ENCODE results near the gene TAGLN.

- TF ChIP-seq SMC3 (IDR thresholded peaks at IDR 0.05; ENCODE audit: low read depth, low read length) (no peak), GABPA (IDR thresholded peaks at IDR 0.05; ENCODE audit: low read depth) (no peak), CHD2 (IDR thresholded peaks at IDR 0.05; ENCODE audit: low read length, partially characterized antibody) (no peak), REST (IDR thresholded peaks at IDR 0.05; ENCODE audit: low read depth, low read length) (no peak), JUND (IDR thresholded peaks at IDR 0.05) (no peak)
- TF ChIP-seq, protein P1, sequence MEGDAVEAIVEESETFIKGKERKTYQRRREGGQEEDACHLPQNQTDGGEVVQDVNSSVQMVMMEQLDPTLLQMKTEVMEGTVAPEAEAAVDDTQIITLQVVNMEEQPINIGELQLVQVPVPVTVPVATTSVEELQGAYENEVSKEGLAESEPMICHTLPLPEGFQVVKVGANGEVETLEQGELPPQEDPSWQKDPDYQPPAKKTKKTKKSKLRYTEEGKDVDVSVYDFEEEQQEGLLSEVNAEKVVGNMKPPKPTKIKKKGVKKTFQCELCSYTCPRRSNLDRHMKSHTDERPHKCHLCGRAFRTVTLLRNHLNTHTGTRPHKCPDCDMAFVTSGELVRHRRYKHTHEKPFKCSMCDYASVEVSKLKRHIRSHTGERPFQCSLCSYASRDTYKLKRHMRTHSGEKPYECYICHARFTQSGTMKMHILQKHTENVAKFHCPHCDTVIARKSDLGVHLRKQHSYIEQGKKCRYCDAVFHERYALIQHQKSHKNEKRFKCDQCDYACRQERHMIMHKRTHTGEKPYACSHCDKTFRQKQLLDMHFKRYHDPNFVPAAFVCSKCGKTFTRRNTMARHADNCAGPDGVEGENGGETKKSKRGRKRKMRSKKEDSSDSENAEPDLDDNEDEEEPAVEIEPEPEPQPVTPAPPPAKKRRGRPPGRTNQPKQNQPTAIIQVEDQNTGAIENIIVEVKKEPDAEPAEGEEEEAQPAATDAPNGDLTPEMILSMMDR (IDR thresholded peaks at IDR 0.05), result no peak
Measured at GRCh38 chr11:117203069-117203407, 3.9 kb downstream of the TAGLN start.
